Thyroid gland (tissue), 4 donors: ENCODE results near the gene ULK2. TPM values are rescaled to one million over a fixed set of nuclear protein-coding genes. Genes with fewer than 3 reads are reported as not detected.

Source experiments
- DNase-seq, 2 donors: peaks; one replicate each; pipeline ENCODE4 v3.0.0-alpha.2; 2019
- H3K27ac ChIP-seq, 3 donors: fragments of 200-600 bp; sonication (generic); 1 replicate in 2 of 3; 2 replicates in 1 of 3; pipeline ENCODE4 v1.5.1; 2016 to 2019; ENCODE audit warnings: mild to moderate bottlenecking in 1 of 3, moderate library complexity in 1 of 3
- H3K27me3 ChIP-seq: fragments of 200-600 bp; sonication (generic); one replicate; pipeline ENCODE4 v1.5.1; 2019
- H3K36me3 ChIP-seq, 2 donors: fragments of 200-600 bp; sonication (generic); one replicate each; pipeline ENCODE4 v1.5.1; 2016 to 2019
- H3K4me1 ChIP-seq, 2 donors: fragments of 200-600 bp; sonication (generic); one replicate each; pipeline ENCODE4 v1.5.1; 2017 to 2019
- H3K4me3 ChIP-seq, 3 donors: fragments of 200-600 bp; sonication (generic); replicated peaks in 1 of 3; 1 replicate in 2 of 3; 2 replicates in 1 of 3; pipeline ENCODE4 v1.5.1; 2016; ENCODE audit warnings: mild to moderate bottlenecking in 1 of 3
- H3K9me3 ChIP-seq: fragments of 200-600 bp; sonication (generic); one replicate; pipeline ENCODE4 v1.5.1; 2017
- POLR2A ChIP-seq, 2 donors: fragments of 450-650 bp; IDR thresholded peaks; one replicate each; pipeline ENCODE4 v1.6.1; 2017; ENCODE audit warnings: antibody characterized with exemption in 2 of 2, mild to moderate bottlenecking in 2 of 2, moderate library complexity in 1 of 2
- WGBS, 2 donors: methylation state at CpG; one replicate each; pipeline ENCODE4 v1.1.5; 2017; 5-methylcytosine and 5-hydroxymethylcytosine counted together
- intact Hi-C: fragments of 100-400 bp; cut with DNase I; formaldehyde crosslinking; loops from one replicate; pipeline ENCODE4 v1.15.1; 2023
- total RNA-seq, 4 donors: library from RNA; depleted of rRNA; stranded (reverse); fragments of >200 nt; gene quantifications; one replicate each; pipeline ENCODE4 v1.2.3, GENCODE V29; 2016
- TF ChIP-seq, protein P1 (sequence below), 6 experiments: fragments of 200-600 bp in 3 of 6; fragments of 450-650 bp in 3 of 6; sonication (generic) in 3 of 6; IDR thresholded peaks; one replicate each; pipeline ENCODE4 v1.5.1; 2016 to 2019; ENCODE audit warnings: antibody characterized with exemption in 6 of 6, mild to moderate bottlenecking in 2 of 6, inconsistent platforms in 1 of 6, moderate library complexity in 1 of 6

ULK2 gene
- 10 to 100 TPM; 15.8 to 22.6 (median 16.8) TPM for total RNA-seq

DNA sequence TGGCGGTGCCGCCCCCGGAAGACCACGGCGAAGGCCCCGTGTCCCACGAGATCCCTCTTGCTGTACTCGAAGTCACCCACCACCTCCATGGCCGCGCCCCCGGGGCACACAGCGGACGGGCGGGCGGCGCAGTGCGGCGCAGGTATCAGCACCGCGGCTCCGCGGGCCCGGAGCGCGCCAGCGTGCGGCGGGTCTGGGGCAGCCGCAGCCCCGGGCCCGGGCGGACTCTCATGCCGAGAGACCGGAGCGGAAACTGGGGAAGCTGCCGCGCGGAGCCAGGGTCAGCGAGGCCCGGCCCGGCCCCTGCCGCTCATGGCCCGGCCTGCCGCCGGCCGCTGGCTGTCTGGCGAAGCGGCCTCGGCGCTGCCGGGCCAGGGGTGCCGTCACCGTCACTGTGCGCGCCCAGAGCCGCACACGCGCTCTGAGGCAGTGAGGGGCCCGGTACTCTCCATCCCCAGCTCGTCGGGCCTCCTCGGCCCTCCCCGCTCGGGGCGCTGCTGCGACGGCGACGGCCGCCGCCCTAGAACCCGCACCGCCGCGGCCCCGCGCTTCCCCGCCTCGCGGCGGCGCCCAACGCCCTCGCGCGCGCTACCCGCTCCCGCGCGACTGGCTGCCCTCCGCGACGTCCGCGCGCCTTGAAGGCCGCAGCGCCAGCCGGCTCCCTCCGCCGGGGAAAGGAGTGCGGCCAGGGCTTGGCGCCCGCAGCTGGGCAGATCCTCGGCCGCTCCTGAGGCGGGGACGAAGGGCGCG, at the start of gene ULK2:
ULK2 (minus strand) TSS at position 608 of the 750 bp plus-strand sequence; CDS start at position 89, 519 bp downstream.
- Histone ChIP-seq H3K4me3 (peak within 1 kb of the TSS; percentile 39 to 85 (median 77)), H3K27ac (peak within 1 kb of the TSS; percentile 68 to 75 (median 75)), H3K27me3 (no peaks in the 10 kb centered on the region), H3K4me1 (peaks cover 3 to 6% of the 10 kb centered on the region in 2 donors), H3K9me3 (no peaks in the 10 kb centered on the region), H3K36me3 (no peaks in the 10 kb centered on the region)
- TF ChIP-seq, protein P1, sequence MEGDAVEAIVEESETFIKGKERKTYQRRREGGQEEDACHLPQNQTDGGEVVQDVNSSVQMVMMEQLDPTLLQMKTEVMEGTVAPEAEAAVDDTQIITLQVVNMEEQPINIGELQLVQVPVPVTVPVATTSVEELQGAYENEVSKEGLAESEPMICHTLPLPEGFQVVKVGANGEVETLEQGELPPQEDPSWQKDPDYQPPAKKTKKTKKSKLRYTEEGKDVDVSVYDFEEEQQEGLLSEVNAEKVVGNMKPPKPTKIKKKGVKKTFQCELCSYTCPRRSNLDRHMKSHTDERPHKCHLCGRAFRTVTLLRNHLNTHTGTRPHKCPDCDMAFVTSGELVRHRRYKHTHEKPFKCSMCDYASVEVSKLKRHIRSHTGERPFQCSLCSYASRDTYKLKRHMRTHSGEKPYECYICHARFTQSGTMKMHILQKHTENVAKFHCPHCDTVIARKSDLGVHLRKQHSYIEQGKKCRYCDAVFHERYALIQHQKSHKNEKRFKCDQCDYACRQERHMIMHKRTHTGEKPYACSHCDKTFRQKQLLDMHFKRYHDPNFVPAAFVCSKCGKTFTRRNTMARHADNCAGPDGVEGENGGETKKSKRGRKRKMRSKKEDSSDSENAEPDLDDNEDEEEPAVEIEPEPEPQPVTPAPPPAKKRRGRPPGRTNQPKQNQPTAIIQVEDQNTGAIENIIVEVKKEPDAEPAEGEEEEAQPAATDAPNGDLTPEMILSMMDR (IDR thresholded peaks at IDR 0.05), result peak in 3 of 6 experiments; percentile 8 to 30 (median 23)
- peak; percentile 26 to 68 for TF ChIP-seq POLR2A (IDR thresholded peaks at IDR 0.05)
- WGBS, 2 donors, result 1% methylated on average over 26 of the region's 111 CpGs; no CpG with 5 or more reads in 1 of the 2 donors
- peak; percentile 54 to 63 for DNase-seq
- intact Hi-C loops, result no loop called here

- no peak overlapping the region for H3K27ac ChIP-seq
- 93 to 97% methylated on average over 2 of the region's 2 CpGs for WGBS, 2 donors
- no peaks in the 10 kb centered on the region for H3K27me3 ChIP-seq
- intact Hi-C loops, result no loop called here
- no peaks in the 10 kb centered on the region for H3K9me3 ChIP-seq
- H3K4me1 ChIP-seq, result no peaks in the 10 kb centered on the region
- no peak for TF ChIP-seq POLR2A (IDR thresholded peaks at IDR 0.05)
- TF ChIP-seq, protein P1 (IDR thresholded peaks at IDR 0.05), result no peak
- no peak for DNase-seq
- H3K4me3 ChIP-seq, result no peak overlapping the region
- peaks cover 0 to 34% of the 10 kb centered on the region in 2 donors for H3K36me3 ChIP-seq
Observed at GRCh38 chr17:19915245-19915978, 47.7 kb upstream of the ULK2 start.

- TF ChIP-seq POLR2A (IDR thresholded peaks at IDR 0.05), result no peak
- TF ChIP-seq, protein P1 (IDR thresholded peaks at IDR 0.05), result no peak
- no peaks in the 10 kb centered on the region for H3K9me3 ChIP-seq
- H3K4me1 ChIP-seq, result no peaks in the 10 kb centered on the region
- peaks cover 21 to 37% of the 10 kb centered on the region in 2 donors for H3K36me3 ChIP-seq
- DNase-seq, result no peak
- no peak overlapping the region for H3K4me3 ChIP-seq
- H3K27me3 ChIP-seq, result no peaks in the 10 kb centered on the region
- intact Hi-C loops, result no loop called here
- WGBS, 2 donors, result 93 to 96% methylated on average over 2 of the region's 2 CpGs
- no peak overlapping the region for H3K27ac ChIP-seq
Observed at GRCh38 chr17:19911033-19911432, 43.3 kb upstream of the ULK2 start.

GRCh38 chr17:19909139-19909538, 41.4 kb upstream of the ULK2 start:
- intact Hi-C loops, result no loop called here
- no peaks in the 10 kb centered on the region for H3K27me3 ChIP-seq
- peaks cover 40 to 49% of the 10 kb centered on the region in 2 donors for H3K36me3 ChIP-seq

More at GRCh38 chr17:19909139-19909538, 41.4 kb upstream of the ULK2 start:
- Histone ChIP-seq H3K4me1 (no peaks in the 10 kb centered on the region), H3K9me3 (no peaks in the 10 kb centered on the region), H3K27ac (no peak overlapping the region), H3K4me3 (no peak overlapping the region)
- WGBS, 2 donors, result 97% methylated on average over 6 of the region's 6 CpGs
- no peak for TF ChIP-seq POLR2A (IDR thresholded peaks at IDR 0.05)
- TF ChIP-seq, protein P1 (IDR thresholded peaks at IDR 0.05), result no peak
- no peak for DNase-seq
